Hematopoietic multipotent progenitor cell treated with erythropoietin and hydrocortisone succinate and interleukin-3 and kit ligand, for 6 days (in vitro differentiated cells): ENCODE measurements around the gene KCNC2.

ENCODE experiments used
- DNase-seq: peaks from one replicate; pipeline ENCODE4 v3.0.0-alpha.2; 2015

The KCNC2 gene

DNA sequence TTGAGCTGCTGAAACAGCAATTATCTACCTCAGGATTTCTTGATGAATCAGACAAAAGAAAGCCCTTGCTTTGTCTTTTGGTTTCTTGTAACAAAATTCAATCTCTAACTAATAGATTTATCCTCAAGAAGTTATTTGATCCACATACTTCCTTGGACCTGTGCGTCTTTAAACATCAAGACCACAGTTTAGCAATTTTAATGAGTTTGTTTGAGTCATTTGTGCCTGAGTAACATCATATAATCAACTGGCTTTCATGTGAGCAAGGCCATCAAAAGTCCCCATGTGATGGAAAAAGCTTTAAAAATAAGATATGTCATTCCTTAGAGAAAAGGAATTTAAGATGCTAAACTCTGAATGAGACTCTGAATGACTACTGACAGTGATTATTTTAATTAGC is 52.3 kb downstream of the KCNC2 start:
- DNase-seq = no peak

DNA sequence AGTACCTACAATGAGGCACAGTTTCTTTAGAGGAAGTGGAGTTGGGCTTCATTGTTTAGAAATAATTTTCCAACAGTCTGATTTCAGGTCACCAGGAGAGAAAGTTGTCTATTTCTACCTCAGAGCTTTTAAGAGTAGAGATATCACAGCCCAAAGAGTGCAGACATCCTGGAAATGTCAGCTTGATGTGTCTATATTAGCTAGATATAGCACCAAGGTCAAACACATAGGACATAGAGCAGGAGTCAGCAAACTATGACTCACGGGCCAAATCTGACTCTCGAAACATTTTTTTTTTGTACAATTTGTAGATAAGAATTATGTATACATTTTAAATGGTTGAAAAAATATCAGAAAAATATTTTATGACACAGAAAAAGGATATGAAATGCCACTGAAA is 53.7 kb downstream of the KCNC2 start:
- DNase-seq = no peak

DNA sequence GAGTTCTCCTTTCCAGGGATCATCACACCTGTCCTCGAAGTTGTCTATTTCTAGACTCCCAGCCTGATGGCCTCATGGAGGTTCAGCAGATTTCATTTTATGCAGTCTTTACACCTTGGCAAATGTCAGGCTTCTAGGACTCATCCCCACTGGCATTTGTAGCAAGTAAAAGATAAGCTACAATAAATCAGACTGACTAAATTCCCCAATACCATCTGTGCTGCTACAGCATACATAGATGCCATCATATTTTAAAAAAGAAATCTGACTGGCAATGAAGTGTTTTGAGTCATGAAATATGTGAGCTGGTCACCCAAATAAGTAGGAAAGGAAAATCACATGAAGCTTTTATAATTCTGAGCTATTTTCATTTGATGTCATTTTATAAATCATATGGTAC is 55.3 kb downstream of the KCNC2 start:
- no peak for DNase-seq

DNA sequence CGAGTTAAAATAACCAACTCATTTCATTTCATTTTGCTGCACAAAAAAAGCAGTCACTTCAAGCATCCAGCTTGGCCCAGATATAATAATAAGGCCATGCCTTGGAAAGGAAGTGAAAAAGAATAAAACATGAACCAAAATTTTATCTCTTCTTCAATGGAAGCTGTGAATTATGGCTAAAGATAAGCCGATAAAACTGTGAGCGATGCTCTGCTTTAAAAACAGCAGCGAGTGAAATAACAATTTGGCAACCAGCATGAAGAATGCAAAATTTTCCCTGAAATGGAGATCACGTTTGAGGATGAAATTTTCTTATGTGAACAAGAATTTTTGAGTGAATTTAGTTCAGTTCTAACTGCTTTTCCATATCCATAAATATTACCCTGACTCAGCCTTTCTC is 70.4 kb downstream of the KCNC2 start:
- DNase-seq = no peak

DNA sequence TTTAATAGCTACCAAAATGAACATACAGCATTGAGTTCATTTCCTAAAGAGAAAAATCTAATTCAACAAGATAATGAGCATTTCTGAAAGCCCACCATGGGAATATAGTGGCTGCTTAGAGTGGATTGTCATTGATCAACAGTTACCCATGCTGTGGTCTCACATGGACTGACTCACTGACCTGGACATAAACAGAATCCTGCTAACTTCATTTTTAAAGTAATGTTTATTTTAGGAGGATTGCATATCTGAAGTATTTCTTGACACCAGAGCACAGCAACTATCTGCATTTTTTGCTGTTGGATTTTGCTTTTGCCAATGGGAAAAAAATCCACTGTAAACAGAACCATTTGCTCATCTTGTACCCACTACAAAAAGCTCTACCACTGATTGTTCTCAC is 71.7 kb downstream of the KCNC2 start:
- DNase-seq = no peak

DNA sequence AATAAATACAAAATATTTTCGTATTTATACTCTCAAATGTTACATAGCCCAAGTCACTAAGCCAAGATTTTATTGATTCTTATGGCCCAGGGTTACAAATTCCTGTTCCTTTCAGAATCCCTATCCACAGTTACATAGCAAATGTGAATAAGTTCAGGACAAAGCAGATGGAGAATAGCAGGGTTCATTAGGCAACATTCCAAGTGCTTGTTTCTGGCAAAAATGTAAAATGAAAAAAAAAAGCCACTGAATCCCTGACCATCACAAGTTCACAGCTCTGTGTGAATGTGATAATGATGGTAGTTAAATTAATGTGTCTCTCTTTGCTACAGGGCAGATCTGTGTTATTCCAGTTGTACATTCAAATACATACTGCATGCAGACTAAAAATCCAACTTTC is 74.6 kb downstream of the KCNC2 start:
- DNase-seq = no peak

DNA sequence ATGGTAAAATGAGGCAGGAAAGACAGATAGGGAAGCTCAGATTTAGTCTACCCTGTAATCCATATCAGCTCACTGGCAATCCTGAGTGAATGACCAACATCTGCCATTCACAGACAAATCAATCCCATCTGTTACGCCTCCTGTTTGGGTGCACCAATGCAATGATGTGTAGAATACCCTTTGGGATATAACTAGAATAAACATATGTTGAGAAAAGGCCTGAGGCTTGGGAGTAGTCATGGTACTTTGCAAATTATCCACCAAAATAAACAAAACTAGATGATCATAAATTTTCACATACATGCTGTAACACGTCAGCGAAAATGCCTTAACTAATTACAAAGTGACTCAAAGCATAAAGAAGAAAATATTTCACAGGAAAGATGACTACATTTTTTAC is 78.8 kb downstream of the KCNC2 start:
- DNase-seq = no peak

DNA sequence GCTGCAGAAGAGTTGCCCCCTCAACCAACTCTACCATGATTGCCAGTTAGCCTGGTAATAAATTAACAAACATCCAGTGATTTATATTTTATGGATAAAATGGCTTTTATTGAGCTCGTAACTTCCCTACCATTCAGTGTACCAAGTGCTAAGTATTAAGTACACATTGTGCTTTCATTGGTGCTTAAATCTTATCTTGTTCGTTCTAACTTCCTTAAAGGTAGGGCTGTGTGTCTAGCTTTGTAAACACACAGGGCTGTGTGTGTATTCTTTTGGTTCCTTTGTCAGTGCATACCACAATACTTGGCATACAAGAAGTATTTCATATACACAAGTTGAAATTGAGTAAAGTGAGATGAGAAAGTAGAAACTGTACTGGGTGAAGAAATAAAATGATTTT is 80.4 kb downstream of the KCNC2 start:
- no peak for DNase-seq

DNA sequence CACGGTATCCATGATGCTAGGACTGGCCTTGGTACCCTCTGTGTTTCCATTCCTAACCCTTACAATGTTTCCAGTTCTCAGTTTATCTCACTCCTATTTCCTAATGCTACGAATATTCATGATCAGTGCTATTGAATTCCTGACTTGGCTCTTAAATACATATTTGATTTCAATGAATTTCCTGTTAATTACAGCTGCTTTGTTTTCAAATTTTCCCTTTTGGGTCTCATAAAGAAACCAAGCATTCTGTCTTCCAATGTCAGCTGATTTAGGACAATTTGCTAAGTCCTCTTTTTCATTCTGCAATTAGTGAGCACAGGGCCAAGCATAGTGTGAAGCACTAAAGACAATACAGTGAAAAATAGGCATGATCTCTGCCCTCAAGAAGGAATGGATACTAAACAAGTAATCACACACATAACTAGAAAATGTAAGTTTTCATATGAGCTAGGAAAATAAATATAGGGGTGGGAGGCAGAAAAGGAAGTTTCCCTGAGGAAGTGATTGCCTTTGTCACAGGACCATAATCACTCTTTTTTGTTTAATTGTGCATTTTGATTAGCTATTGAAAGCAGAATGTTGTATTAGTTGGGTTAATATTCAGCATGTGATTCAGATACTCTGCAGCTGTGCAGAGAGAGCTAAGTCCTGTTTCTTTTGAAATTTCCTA is 88.5 kb downstream of the KCNC2 start:
- no peak for DNase-seq

DNA sequence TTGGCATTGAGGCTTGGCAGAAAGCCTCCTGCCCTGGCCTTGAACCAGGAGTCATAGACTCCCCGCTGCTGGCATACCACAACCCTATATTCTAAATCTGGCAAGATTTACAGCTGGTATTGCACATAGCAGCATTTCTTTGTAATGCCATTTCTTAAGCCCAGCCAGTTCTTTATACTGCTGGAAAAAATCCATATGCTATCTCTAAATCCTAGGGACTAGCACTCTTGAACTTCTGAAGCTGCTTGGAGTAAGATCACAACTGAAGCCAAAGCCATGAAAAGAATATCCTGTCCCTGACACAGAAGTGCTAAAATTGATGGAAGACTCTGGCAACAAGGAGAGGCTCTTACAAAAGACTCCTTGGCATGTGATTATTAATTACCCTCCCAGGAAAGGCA is 89.3 kb downstream of the KCNC2 start:
- DNase-seq = no peak

DNA sequence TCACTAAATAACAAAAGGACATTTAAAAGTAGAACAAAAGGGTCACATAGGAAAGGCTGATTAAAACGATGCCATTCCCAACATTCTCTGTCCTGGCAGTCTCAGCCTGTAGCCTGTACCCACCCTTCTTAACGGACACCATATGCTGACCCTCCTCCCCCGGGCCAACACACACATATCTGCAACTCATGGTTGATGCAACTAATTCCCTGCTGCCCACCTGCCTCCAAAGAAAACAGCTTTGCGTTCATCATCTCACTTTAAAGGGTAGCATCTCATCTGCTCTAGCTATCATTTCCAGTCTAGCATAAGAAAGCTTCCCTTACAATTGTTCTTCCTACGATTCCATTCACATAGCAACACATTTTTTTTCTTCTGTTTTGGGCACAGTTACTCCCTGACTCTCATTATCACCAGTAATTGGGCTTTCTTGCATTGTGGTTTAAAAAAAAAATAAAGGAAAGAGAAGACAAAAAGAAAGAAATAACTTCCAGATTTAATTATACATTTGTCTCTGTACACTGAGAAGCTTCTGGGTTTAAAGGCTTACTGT is 92.9 kb downstream of the KCNC2 start:
- no peak for DNase-seq

DNA sequence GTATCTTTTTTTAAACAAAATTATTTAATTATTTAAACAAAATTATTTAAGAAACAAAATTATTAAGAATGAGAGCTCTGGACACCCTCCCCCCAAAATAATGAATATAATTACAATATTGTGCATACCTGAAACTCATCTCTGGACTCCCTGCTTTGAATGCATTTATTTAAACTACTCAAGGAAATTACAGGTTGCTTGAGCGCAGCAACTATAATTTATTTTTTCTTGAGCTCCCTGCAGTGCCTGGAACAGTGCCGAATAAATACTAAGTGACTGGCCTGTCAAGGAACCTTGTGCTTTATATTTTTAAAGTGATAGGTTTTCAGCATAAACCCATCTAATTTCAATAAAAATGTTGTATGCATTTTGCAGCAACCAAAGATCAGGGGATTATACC is 93.9 kb downstream of the KCNC2 start:
- no peak for DNase-seq

DNA sequence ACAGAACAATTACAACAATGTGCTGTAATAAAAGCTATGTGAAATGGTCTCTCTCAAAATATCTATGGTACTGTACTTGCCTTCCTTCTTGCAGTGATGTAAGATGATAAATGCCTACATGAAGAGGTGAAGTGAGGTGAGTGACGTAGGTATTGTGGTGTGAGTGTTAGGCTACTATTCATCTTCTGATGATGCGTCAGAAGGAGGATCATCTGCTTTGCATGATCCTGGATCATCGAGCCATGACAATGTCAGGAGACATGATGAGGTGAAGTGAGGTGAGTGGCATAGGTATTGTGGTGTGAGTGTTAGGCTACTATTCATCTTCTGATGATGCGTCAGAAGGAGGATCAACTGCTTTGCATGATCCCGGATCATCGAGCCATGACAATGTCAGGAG is 105.8 kb downstream of the KCNC2 start:
- no peak for DNase-seq

DNA sequence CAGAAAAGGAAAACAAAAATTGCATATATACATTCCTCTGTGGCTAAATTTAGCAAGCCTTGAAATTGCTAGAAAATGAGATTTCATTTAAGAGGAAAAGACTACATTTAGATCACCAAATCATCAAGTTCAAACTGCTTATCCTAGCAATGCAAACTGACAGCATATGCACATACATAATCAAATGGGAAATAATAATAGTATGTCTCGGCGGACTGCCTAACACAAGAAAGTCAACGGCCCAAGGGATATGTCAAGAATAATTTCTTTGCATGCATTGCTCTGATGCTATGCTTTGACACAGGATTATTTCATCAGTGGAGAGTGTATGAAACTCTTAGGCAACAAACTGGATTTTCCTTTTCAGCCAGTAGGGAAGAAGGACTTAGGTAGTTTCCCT is 107.9 kb downstream of the KCNC2 start:
- no peak for DNase-seq

DNA sequence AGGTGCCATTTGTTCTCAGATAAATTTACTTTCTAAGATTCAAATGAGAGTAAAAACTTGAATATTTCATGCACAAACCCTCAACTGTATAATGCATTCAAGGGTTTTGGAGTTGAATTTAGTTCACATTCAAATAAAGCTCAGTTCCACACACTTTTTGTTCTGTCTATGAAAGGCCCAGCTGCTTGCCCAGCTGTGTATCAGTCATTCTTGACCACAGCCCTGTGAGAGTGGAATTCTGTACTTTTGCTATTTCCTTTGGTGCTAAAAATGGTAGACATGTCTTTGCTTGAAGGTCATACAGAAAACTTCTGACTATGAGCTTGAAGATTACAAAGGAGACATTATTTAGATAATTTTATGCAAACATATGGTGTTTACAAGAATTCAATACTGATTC is 110.4 kb downstream of the KCNC2 start:
- DNase-seq = no peak

DNA sequence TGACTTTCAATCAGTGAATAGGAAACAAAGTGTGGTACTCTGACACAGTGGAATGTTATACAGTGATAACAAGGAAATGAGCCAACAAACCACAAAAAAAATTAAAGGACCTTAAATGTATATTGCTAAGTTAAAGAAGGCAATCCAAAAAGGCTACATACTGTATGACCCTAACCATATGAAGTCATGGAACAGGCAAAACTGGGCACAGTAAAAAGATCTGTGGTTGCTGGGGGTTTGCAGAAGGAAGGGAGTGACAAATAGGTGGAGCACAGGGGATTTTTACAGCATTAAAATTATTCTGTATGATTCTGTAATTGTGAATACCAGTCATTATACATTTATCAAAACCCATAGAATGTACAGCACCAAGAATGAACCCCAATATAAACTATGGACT is 112.6 kb downstream of the KCNC2 start:
- DNase-seq = no peak

DNA sequence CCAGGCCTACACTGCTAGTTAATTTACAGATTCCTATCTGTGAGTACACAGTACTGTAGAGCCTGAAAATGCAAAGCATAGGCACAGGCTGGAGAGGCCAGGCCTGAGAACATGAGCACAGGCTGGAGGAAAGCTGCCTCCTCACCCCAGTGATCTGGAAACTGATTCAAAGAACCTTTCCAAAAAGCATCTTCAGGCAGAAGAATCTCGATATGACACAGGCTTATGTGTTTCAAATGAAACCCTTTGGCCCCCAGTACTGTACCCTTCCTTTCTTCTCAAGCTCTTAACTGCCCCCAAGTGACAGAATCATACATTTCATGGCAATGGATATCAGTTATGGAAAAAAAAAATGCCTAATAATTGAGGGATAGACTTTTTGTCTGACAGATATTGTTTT is 122.0 kb downstream of the KCNC2 start:
- peak; percentile 6 for DNase-seq

DNA sequence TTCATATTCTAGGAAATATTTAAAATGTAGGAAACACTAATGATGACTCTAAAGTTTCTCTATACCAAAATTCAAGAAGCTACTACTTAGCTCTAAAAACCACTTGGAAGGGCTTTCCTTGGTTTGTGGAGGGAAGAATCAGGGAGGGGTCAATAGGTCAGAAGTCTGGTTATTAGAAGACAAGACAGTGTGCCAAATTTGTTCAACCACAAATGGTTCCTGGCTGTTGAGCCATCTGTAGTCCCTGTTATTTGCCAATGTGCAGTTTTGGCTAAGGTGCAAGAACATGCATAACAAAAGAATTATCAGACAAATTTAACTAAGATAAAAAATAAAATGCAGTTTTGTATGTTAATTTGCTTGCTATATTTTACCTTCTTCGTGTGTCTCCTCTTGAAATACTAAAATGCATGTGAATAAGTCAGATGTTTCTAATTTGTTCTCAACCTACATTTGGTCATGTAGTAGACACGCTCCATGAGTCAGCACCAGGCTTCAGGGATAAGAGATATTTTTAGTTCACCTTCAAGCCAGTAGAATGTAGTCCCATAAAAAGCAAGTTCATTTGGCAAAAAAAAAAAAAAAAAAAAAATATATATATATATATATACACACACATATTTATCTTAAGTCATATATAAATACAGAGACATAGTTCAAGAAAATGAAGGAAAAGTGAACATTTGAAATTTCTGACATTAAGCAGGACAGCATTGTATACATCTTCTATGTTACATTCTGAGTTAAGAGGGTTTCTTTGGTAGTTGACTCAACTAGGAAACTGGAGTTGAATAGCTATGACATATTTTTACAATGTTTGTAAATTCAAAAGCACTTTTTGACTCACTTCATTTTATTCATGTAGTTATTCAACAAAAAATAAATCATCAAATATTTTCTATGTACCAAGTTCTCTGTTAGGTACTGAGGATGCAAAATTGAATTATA is 123.3 kb downstream of the KCNC2 start:
- DNase-seq = no peak

DNA sequence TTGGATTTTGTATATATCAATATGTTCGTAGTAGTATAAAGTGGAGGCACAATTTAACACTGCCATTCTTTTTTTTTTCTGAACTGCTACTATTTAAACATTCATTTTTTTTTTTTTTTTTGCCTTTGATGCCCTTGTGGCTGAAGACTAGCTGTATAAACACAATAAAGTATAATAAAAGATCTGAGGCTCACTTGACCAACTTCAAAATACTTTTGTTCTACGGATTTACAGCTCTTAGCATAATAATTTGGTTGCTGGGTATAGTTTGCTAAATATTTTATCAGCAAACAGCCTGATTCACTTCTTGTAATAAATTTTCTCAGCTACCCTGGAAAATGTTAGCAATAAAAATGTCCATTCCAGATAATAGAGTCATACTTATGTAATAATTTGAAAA is 128.3 kb downstream of the KCNC2 start:
- no peak for DNase-seq

DNA sequence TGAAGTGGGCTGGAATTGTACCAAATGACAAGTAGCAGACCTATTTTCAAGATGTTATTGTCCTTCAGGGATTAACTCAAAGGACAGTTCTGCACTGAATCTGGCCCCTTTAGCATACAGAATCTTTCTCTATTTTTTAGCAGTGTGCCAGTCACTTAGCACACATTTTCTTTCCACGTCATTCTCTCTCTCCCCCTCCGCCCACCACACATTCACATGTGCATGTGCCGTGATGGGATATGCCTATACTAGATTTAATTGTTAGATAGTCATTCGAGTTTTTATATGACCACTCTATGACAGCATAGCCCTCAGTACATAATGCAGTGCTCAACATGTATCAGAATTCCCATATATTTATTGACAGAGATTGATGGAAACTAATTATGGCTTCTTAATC is 129.1 kb downstream of the KCNC2 start:
- no peak for DNase-seq

DNA sequence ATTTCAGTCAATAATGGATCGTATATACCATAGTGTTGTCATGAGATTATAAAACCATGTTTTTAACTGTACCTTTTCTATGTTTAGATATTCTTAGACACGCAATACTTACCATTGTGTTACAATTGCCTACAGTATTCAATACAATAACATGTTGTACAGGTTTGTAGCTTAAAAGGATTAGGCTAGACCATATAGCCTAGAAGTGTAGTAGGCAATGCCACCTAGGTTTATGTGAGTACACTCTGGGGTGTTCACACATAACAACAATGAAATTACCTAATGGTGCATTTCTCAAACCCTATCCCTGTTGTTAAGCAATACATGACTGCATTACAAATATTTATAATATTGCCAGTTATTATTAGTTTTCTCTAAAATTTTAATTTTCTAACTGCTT is 144.2 kb downstream of the KCNC2 start:
- DNase-seq = no peak

DNA sequence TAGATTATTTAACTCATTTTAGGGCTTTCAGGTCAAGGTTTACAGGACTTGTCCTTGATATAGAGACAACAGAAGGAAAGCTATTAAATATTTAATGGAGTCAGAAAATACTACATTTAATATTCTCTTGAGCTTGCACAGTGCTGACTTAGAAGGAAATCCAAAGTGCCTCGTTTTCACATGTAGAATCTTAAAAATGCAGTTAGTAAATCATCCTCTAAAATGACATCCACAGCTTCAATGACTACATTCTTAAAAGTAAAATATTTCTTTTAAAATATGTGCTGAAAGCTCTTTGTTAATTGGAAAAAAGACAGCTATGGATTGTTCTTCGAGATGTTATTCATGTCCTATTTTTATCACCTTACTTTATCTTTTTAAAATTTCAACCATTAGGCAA is 146.9 kb downstream of the KCNC2 start:
- no peak for DNase-seq

DNA sequence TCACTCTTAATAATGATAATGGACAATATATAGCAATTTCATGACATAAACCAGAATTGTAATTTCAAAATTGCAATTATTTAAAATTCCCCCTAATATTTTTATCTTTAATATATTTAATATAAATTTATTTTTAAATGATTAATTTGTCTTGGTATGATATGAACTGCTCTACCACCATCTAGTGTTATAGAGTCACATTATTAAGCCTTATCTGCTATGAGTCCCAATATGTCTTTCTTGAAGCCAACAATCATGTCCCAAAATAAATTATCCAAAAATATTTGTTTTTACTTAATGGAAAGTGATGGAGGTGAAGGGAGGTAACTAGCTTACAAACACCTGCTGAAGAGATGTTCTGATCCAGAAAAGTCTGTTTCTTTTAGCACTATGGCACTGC is 151.4 kb downstream of the KCNC2 start:
- DNase-seq = no peak

DNA sequence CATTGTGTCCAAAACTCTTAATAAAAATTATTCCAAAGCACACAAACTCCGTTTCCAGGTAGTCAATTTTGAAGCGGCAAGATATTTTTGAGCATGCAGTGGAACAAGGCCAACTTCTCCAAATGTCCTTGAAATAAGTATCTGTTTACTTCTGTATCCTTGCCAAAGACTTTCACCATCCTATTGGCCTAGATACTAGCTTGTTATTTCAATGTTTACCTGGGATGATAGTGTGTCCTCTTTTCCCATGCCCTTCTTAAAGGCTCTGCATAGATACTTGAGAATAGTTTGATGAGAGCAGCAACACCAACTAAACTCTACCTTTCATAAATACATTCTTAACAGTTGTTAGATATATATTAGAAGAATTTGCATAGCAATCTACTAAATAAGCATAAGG is 160.9 kb downstream of the KCNC2 start:
- no peak for DNase-seq
